BLaER1 (cell line): ENCODE results near the gene NACAD.

Source experiments
- H3K27ac ChIP-seq: shearing (Covaris generic); formaldehyde crosslinking; 2 replicates; pipeline ENCODE4 v1.8.1; 2022
- H3K27me3 ChIP-seq: shearing (Covaris generic); formaldehyde crosslinking; 2 replicates; pipeline ENCODE4 v1.8.1; 2022
- H3K36me3 ChIP-seq: shearing (Covaris generic); formaldehyde crosslinking; 2 replicates; pipeline ENCODE4 v1.8.1; 2022
- H3K4me1 ChIP-seq: shearing (Covaris generic); formaldehyde crosslinking; 2 replicates; pipeline ENCODE4 v1.8.1; 2022
- H3K4me2 ChIP-seq: shearing (Covaris generic); formaldehyde crosslinking; 2 replicates; pipeline ENCODE4 v1.8.1; 2022
- H3K4me3 ChIP-seq: shearing (Covaris generic); formaldehyde crosslinking; 2 replicates; pipeline ENCODE4 v1.8.1; 2022
- H3K9ac ChIP-seq: shearing (Covaris generic); formaldehyde crosslinking; 2 replicates; pipeline ENCODE4 v1.8.1; 2022
- H3K9me3 ChIP-seq: shearing (Covaris generic); formaldehyde crosslinking; 2 replicates; pipeline ENCODE4 v1.8.1; 2022
- H4K20me1 ChIP-seq: shearing (Covaris generic); formaldehyde crosslinking; 2 replicates; pipeline ENCODE4 v1.8.1; 2022
- Cebpa-rat ChIP-seq: shearing (Covaris generic); IDR thresholded peaks from 2 replicates; pipeline ENCODE4 v1.8.1; 2022

NACAD gene

GRCh38 chr7:45075871-45076796, 12.6 kb downstream of the NACAD start:
- Histone ChIP-seq H3K4me1 (peaks cover 7% of the 10 kb centered on the region; the same call in 1 of the 2 replicates), H3K36me3 (peaks cover 72% of the 10 kb centered on the region), H3K9ac (no peak overlapping the region), H3K27ac (no peak overlapping the region), H3K4me2 (no peak overlapping the region), H3K4me3 (no peak overlapping the region), H3K9me3 (no peaks in the 10 kb centered on the region), H4K20me1 (peaks cover 56% of the 10 kb centered on the region), H3K27me3 (no peaks in the 10 kb centered on the region)
- no peak for TF ChIP-seq Cebpa-rat

GRCh38 chr7:45075355-45075644, 13.5 kb downstream of the NACAD start:
- H4K20me1 ChIP-seq, result peaks cover 63% of the 10 kb centered on the region
- no peak overlapping the region for H3K9ac ChIP-seq
- peaks cover 7% of the 10 kb centered on the region; the same call in 1 of the 2 replicates for H3K4me1 ChIP-seq
- H3K9me3 ChIP-seq, result no peaks in the 10 kb centered on the region
- no peak overlapping the region for H3K4me3 ChIP-seq
- no peak overlapping the region for H3K27ac ChIP-seq
- H3K36me3 ChIP-seq, result peaks cover 78% of the 10 kb centered on the region
- no peak overlapping the region for H3K4me2 ChIP-seq
- H3K27me3 ChIP-seq, result no peaks in the 10 kb centered on the region
- TF ChIP-seq Cebpa-rat, result no peak

GRCh38 chr7:45074528-45075354, 14.0 kb downstream of the NACAD start:
- H4K20me1 ChIP-seq, result peaks cover 68% of the 10 kb centered on the region
- H3K4me2 ChIP-seq, result no peak overlapping the region
- H3K4me3 ChIP-seq, result no peak overlapping the region
- peaks cover 84% of the 10 kb centered on the region for H3K36me3 ChIP-seq
- no peak for TF ChIP-seq Cebpa-rat
- H3K4me1 ChIP-seq, result peaks cover 7% of the 10 kb centered on the region; the same call in 1 of the 2 replicates
- H3K27ac ChIP-seq, result no peak overlapping the region
- H3K9ac ChIP-seq, result no peak overlapping the region
- no peaks in the 10 kb centered on the region for H3K27me3 ChIP-seq
- no peaks in the 10 kb centered on the region for H3K9me3 ChIP-seq

DNA sequence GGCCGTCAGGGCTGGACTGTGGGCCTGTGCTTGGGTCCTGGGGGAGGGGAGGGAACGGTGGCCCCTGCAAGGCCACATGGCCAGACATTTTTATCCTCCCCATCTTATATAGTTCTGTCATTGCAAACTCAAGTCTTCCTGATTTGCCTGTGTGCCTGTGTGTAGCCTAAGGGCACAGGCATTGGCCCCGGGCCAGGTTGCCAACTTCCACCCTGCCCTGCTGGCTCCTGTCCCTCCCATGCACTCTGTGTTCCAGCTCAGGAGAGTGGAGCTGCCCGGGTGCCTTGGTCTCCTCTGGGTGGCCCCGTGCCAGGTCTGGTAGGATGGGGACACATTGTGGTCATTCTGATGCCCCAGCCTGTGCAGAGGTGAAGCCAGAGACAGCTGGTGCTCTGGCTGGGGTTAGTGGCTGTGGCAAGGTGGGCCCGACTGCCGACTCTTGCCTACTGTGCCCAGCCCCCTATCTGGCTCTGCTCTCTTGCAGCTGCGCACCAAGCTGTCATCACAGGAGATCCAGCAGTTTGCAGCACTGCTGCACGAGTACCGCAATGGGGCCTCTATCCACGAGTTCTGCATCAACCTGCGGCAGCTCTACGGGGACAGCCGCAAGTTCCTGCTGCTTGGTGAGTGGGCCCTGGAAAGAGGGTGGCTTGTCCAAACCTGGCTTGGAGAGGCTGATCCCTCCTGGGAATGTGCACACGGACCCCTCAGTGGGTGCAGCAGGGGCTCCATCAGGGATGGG, 14.8 kb downstream of the NACAD start:
- Histone ChIP-seq H3K27ac (no peak overlapping the region), H3K4me2 (no peak overlapping the region), H3K9me3 (no peaks in the 10 kb centered on the region), H3K9ac (no peak overlapping the region), H3K4me1 (peaks cover 7% of the 10 kb centered on the region; the same call in 1 of the 2 replicates), H3K36me3 (peaks cover 92% of the 10 kb centered on the region), H3K4me3 (no peak overlapping the region), H4K20me1 (peaks cover 76% of the 10 kb centered on the region), H3K27me3 (no peaks in the 10 kb centered on the region)
- no peak for TF ChIP-seq Cebpa-rat

- H3K4me2 ChIP-seq, result no peak overlapping the region
- H3K27me3 ChIP-seq, result no peaks in the 10 kb centered on the region
- H3K9me3 ChIP-seq, result no peaks in the 10 kb centered on the region
- no peak overlapping the region for H3K4me3 ChIP-seq
- H3K9ac ChIP-seq, result no peak overlapping the region
- H3K4me1 ChIP-seq, result peaks cover 14% of the 10 kb centered on the region
- peaks cover 83% of the 10 kb centered on the region for H4K20me1 ChIP-seq
- no peak for TF ChIP-seq Cebpa-rat
- H3K27ac ChIP-seq, result 0 out of 2 replicates have a peak overlapping the region, but pooled peaks have one; percentile 9
- H3K36me3 ChIP-seq, result peaks cover 97% of the 10 kb centered on the region
Observed at GRCh38 chr7:45073031-45073785, 15.6 kb downstream of the NACAD start.

DNA sequence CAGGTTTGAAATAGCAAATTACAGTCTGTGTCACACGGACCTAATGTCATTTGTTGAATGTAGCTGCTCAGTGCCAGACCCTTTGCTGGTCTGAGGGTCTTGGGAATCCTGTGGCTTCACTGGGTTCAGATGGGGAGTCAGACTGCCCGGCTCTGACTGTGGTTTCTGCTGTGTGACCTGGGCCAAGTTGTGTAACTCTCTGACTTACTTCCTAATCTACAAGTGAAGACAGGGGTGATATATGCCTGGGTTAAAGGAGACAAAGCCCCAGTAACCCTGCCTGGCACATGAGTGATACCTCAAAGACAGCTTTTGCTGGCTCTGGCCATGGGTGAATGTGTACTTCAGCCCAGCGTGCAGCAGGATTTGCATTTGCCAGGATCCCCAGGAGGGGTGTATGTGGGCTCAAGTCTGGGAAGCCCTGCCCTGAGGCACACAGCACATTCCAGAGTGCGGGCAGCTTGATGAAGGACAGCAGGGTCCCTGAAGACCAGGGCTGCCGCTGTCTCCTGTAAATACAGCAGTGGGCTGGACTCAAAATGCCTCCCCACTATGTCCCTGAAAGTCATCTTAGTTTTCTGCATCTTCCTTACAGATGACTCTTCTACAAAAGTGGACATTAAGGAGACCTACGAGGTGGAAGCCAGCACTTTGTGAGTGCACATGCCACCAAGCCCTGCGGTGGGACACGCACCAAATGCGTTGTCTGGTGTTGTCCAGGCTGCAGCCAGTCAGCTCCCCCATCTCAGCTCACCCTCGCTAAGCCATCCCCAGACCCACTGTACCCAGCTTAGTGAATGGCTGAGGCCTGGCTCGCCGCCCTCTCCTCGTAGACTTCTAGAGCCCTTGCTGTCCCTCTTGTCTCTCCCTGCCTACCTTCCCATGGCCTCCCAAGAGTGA, 16.4 kb downstream of the NACAD start:
- Histone ChIP-seq H3K27me3 (no peaks in the 10 kb centered on the region), H3K36me3 (peaks cover 97% of the 10 kb centered on the region), H3K4me1 (peaks cover 20% of the 10 kb centered on the region), H3K4me2 (no peak overlapping the region), H3K27ac (0 out of 2 replicates have a peak overlapping the region, but pooled peaks have one; percentile 9), H3K9ac (no peak overlapping the region), H3K9me3 (no peaks in the 10 kb centered on the region), H4K20me1 (peaks cover 91% of the 10 kb centered on the region), H3K4me3 (no peak overlapping the region)
- no peak for TF ChIP-seq Cebpa-rat

- Histone ChIP-seq H3K4me1 (peaks cover 20% of the 10 kb centered on the region), H3K9me3 (no peaks in the 10 kb centered on the region), H3K27me3 (no peaks in the 10 kb centered on the region), H3K9ac (no peak overlapping the region), H4K20me1 (peaks cover 91% of the 10 kb centered on the region), H3K4me3 (no peak overlapping the region), H3K36me3 (peaks cover 98% of the 10 kb centered on the region), H3K4me2 (no peak overlapping the region), H3K27ac (no peak overlapping the region)
- no peak for TF ChIP-seq Cebpa-rat
Observed at GRCh38 chr7:45071528-45071927, 17.2 kb downstream of the NACAD start.

- peaks cover 98% of the 10 kb centered on the region for H3K36me3 ChIP-seq
- H3K27ac ChIP-seq, result no peak overlapping the region
Observed at GRCh38 chr7:45070254-45070642, 18.5 kb downstream of the NACAD start.

More at GRCh38 chr7:45070254-45070642, 18.5 kb downstream of the NACAD start:
- no peak overlapping the region for H3K4me3 ChIP-seq
- peaks cover 91% of the 10 kb centered on the region for H4K20me1 ChIP-seq
- no peak overlapping the region for H3K9ac ChIP-seq
- no peaks in the 10 kb centered on the region for H3K27me3 ChIP-seq
- no peaks in the 10 kb centered on the region for H3K9me3 ChIP-seq
- H3K4me1 ChIP-seq, result peaks cover 13% of the 10 kb centered on the region; the same call in 1 of the 2 replicates
- TF ChIP-seq Cebpa-rat, result no peak
- no peak overlapping the region for H3K4me2 ChIP-seq
